AG04449 (cell line): ENCODE data around the gene ZBTB16.

Experiments used
- CTCF ChIA-PET: fragments of 350-600 bp; formaldehyde crosslinking; extraction: SDS; loops from one replicate; lab custom pipeline; 2021; ENCODE audit warnings: antibody characterized with exemption; lab: Yijun Ruan, JAX
- POLR2A ChIA-PET: fragments of 400-600, 350-600 bp; formaldehyde crosslinking; extraction: SDS; loops from one replicate; lab custom pipeline; 2020; ENCODE audit warnings: antibody characterized with exemption, inconsistent platforms; lab: Yijun Ruan, JAX
- DNase-seq: peaks from one replicate; pipeline ENCODE4 v3.0.0-alpha.2; 2010; ENCODE audit warnings: low read depth, low spot score
- H3K4me3 ChIP-seq: 2 replicates; pipeline ENCODE4 v1.5.1; 2011; ENCODE audit warnings: low read depth, mild to moderate bottlenecking, control low read depth, low read length
- CTCF ChIP-seq: IDR thresholded peaks from one replicate; pipeline ENCODE4 v1.5.1; 2011; ENCODE audit warnings: mild to moderate bottlenecking, moderate library complexity, low read length, control low read depth, inconsistent platforms; ENCODE audit not compliant: insufficient read depth; ENCODE audit errors: missing control alignments

The ZBTB16 gene

GRCh38 chr11:114283422-114283821 lies 223.9 kb downstream of the ZBTB16 start:
- DNase-seq = no peak
- POLR2A ChIA-PET = no interaction called here
- no peak overlapping the region for H3K4me3 ChIP-seq
- CTCF ChIA-PET = interaction anchor here (1.0 kb wide), 1 partner anchor 57 kb away, joined by 3 read pairs; no protein-coding TSS in a partner anchor
- TF ChIP-seq CTCF = no peak

- DNase-seq = no peak
- no peak overlapping the region for H3K4me3 ChIP-seq
- ChIA-PET CTCF (interaction anchor here (1.0 kb wide), 1 partner anchor 56 kb away, joined by 3 read pairs; no protein-coding TSS in a partner anchor), POLR2A (no interaction called here)
- no peak for TF ChIP-seq CTCF
These were observed 224.5 kb downstream of the ZBTB16 start for GRCh38 chr11:114284021-114284420.

GRCh38 chr11:114284914-114285313 lies 225.4 kb downstream of the ZBTB16 start:
- no peak for DNase-seq
- POLR2A ChIA-PET = interaction anchor here (1.0 to 1.7 kb wide), 3 partner anchors 11 to 22 kb away, joined by 3 to 9 read pairs (median 3); partner anchors contain the start of gene NNMT
- CTCF ChIA-PET = interaction anchor here (0.9 to 1.3 kb wide), 2 partner anchors 9 to 62 kb away, joined by 3 read pairs; no protein-coding TSS in a partner anchor
- no peak for TF ChIP-seq CTCF
- H3K4me3 ChIP-seq = no peak overlapping the region

GRCh38 chr11:114285599-114285998 lies 226.1 kb downstream of the ZBTB16 start:
- POLR2A ChIA-PET = interaction anchor here (1.0 to 1.7 kb wide), 3 partner anchors 10 to 21 kb away, joined by 3 to 9 read pairs (median 3); partner anchors contain the start of gene NNMT
- no peak overlapping the region for H3K4me3 ChIP-seq
- no peak for DNase-seq
- TF ChIP-seq CTCF = no peak
- CTCF ChIA-PET = interaction anchor here (1.3 kb wide), 1 partner anchor 62 kb away, joined by 3 read pairs; no protein-coding TSS in a partner anchor

- TF ChIP-seq CTCF = no peak
- H3K4me3 ChIP-seq = no peak overlapping the region
- CTCF ChIA-PET = no interaction called here
- DNase-seq = no peak
- POLR2A ChIA-PET = interaction anchor here (1.7 kb wide), 1 partner anchor 9 kb away, joined by 9 read pairs; the partner anchor contains the start of gene NNMT
These were observed 226.7 kb downstream of the ZBTB16 start for GRCh38 chr11:114286229-114286628.

GRCh38 chr11:114287154-114287553 lies 227.6 kb downstream of the ZBTB16 start:
- ChIA-PET CTCF (no interaction called here), POLR2A (no interaction called here)
- no peak for TF ChIP-seq CTCF
- no peak overlapping the region for H3K4me3 ChIP-seq
- no peak for DNase-seq
